ENCODE results near the gene COX8A. TPM values are rescaled to one million over a fixed set of nuclear protein-coding genes. Genes with fewer than 3 reads are reported as not detected.

COX8A gene
- total RNA-seq, 2 experiments from 2014 or later: 89.1 to 105 TPM

- peaks cover under 1% of the 10 kb centered on the region for H3K4me1 ChIP-seq (ENCODE audit: insufficient read depth, low read length)
- H3K27ac Mint-ChIP-seq: no peak overlapping the region
- DNase-seq (peak in 13 of 14 experiments; percentile 29 to 74 (median 43)), ATAC-seq (ENCODE audit: poor library complexity) (peak; percentile 72)
- no peak overlapping the region for H3K4me3 Mint-ChIP-seq
- H3K4me3 ChIP-seq (ENCODE audit: low read length): no peak overlapping the region
- no peaks in the 10 kb centered on the region for H3K36me3 Mint-ChIP-seq (ENCODE audit: low read depth)
- CTCF ChIA-PET: interaction anchor here (0.6 to 2.9 kb wide), 16 partner anchors 8 to 178 kb away, joined by 3 to 43 read pairs (median 3); partner anchors contain the start of genes COX8A, MARK2, RCOR2 and ZFTA
- H3K27me3 Mint-ChIP-seq: no peaks in the 10 kb centered on the region
- intact Hi-C loops (cut with DNase I, micrococcal nuclease): loop anchor here (1.0 to 2.0 kb wide), 2 partner anchors 108 to 177 kb away; partner anchors contain the start of gene ZFTA (in 1 of the 2)
- peaks cover 8% of the 10 kb centered on the region for H3K4me1 Mint-ChIP-seq (ENCODE audit: low read depth)
- TF ChIP-seq CTCF (IDR thresholded peaks at IDR 0.05): peak; percentile 70
- no peaks in the 10 kb centered on the region for H3K9me3 Mint-ChIP-seq
- POLR2A ChIA-PET: interaction anchor here (0.8 to 3.8 kb wide), 4 partner anchors 24 to 108 kb away, joined by 3 to 36 read pairs (median 3); partner anchors contain the start of gene MARK2
- no peaks in the 10 kb centered on the region for H3K27me3 ChIP-seq (ENCODE audit: control insufficient read depth in 1 of 2, insufficient read depth in 2 of 2, low read length in 2 of 2)
- H3K9me3 ChIP-seq (ENCODE audit: control insufficient read depth in 1 of 2, insufficient read depth in 1 of 2, low read length in 2 of 2): no peaks in the 10 kb centered on the region
- H3K36me3 ChIP-seq (ENCODE audit: insufficient read depth, low read length): peaks cover 15% of the 10 kb centered on the region
- no peak overlapping the region for H3K27ac ChIP-seq (ENCODE audit: low read depth in 1 of 2, low read length in 2 of 2)
These were observed 28.8 kb upstream of the COX8A start for GRCh38 chr11:63945477-63946163.

- Histone ChIP-seq H3K36me3 (ENCODE audit: insufficient read depth, low read length) (peaks cover 32% of the 10 kb centered on the region), H3K27me3 (ENCODE audit: control insufficient read depth in 1 of 2, insufficient read depth in 2 of 2, low read length in 2 of 2) (no peaks in the 10 kb centered on the region), H3K4me1 (ENCODE audit: insufficient read depth, low read length) (peaks cover 33% of the 10 kb centered on the region), H3K27ac (ENCODE audit: low read depth in 1 of 2, low read length in 2 of 2) (peak overlapping the region in 1 of 2 donors; percentile 29), H3K4me3 (ENCODE audit: low read length) (no peak overlapping the region), H3K9me3 (ENCODE audit: control insufficient read depth in 1 of 2, insufficient read depth in 1 of 2, low read length in 2 of 2) (no peaks in the 10 kb centered on the region)
- Mint-ChIP-seq H3K9me3 (no peaks in the 10 kb centered on the region), H3K36me3 (ENCODE audit: low read depth) (peaks cover 31% of the 10 kb centered on the region), H3K4me1 (ENCODE audit: low read depth) (peaks cover 20% of the 10 kb centered on the region), H3K27ac (peak overlapping the region; percentile 31), H3K4me3 (no peak overlapping the region), H3K27me3 (no peaks in the 10 kb centered on the region)
- TF ChIP-seq CTCF (IDR thresholded peaks at IDR 0.05): no peak
- ChIA-PET POLR2A (no interaction called here), CTCF (interaction anchor here (1.3 kb wide), 1 partner anchor 115 kb away, joined by 3 read pairs; no protein-coding TSS in a partner anchor)
- DNase-seq: peak in 6 of 14 experiments; percentile 17 to 75 (median 34)
- intact Hi-C loops (cut with DNase I, micrococcal nuclease): no loop called here
- peak; percentile 57 for ATAC-seq (ENCODE audit: poor library complexity)
These were observed 22.5 kb upstream of the COX8A start for GRCh38 chr11:63951779-63952536.

- no peaks in the 10 kb centered on the region for H3K9me3 ChIP-seq (ENCODE audit: control insufficient read depth in 1 of 2, insufficient read depth in 1 of 2, low read length in 2 of 2)
- Mint-ChIP-seq H3K36me3 (ENCODE audit: low read depth) (peaks cover 31% of the 10 kb centered on the region), H3K4me3 (no peak overlapping the region), H3K4me1 (ENCODE audit: low read depth) (peaks cover 20% of the 10 kb centered on the region), H3K27ac (peak overlapping the region; percentile 31), H3K27me3 (no peaks in the 10 kb centered on the region), H3K9me3 (no peaks in the 10 kb centered on the region)
- ATAC-seq (ENCODE audit: poor library complexity) (no peak), DNase-seq (no peak)
- peaks cover 33% of the 10 kb centered on the region for H3K4me1 ChIP-seq (ENCODE audit: insufficient read depth, low read length)
- H3K27ac ChIP-seq (ENCODE audit: low read depth in 1 of 2, low read length in 2 of 2): peak overlapping the region in 1 of 2 donors; percentile 29
- no peaks in the 10 kb centered on the region for H3K27me3 ChIP-seq (ENCODE audit: control insufficient read depth in 1 of 2, insufficient read depth in 2 of 2, low read length in 2 of 2)
- intact Hi-C loops (cut with DNase I, micrococcal nuclease): no loop called here
- TF ChIP-seq CTCF (IDR thresholded peaks at IDR 0.05): no peak
- H3K36me3 ChIP-seq (ENCODE audit: insufficient read depth, low read length): peaks cover 31% of the 10 kb centered on the region
- ChIA-PET CTCF (no interaction called here), POLR2A (no interaction called here)
- no peak overlapping the region for H3K4me3 ChIP-seq (ENCODE audit: low read length)
These were observed 21.9 kb upstream of the COX8A start for GRCh38 chr11:63952570-63952969.
